GM12801 (cell line): Measurements from ENCODE around the gene MGAT1.

Experiments
- CTCF ChIP-seq: IDR thresholded peaks from one replicate; pipeline ENCODE4 v1.5.1; 2011; ENCODE audit warnings: control low read depth; ENCODE audit not compliant: insufficient read length; ENCODE audit errors: extremely low read depth

MGAT1 gene

GRCh38 chr5:180818677-180819341 is 16.2 kb upstream of the MGAT1 start:
- TF ChIP-seq CTCF: no peak

GRCh38 chr5:180817893-180818674 is 15.5 kb upstream of the MGAT1 start:
- TF ChIP-seq CTCF: no peak

GRCh38 chr5:180816608-180817534 is 14.3 kb upstream of the MGAT1 start:
- TF ChIP-seq CTCF: no peak

GRCh38 chr5:180815293-180815917 is 12.8 kb upstream of the MGAT1 start:
- TF ChIP-seq CTCF: no peak

- no peak for TF ChIP-seq CTCF
Observed at GRCh38 chr5:180813420-180813819, 10.8 kb upstream of the MGAT1 start.

GRCh38 chr5:180811623-180812124 is 9.1 kb upstream of the MGAT1 start:
- TF ChIP-seq CTCF: no peak
